HCT116 (cell line): ENCODE data around the gene CHRD. TPM values are rescaled to one million over a fixed set of nuclear protein-coding genes. Genes with fewer than 3 reads are reported as not detected.

ENCODE experiments used
- ATAC-seq: fragments of 200-7000 bp; cut with Tn5 transposase; 2 replicates; pipeline ENCODE4 v1.9.1; 2020; ENCODE audit warnings: mild to moderate bottlenecking, moderate library complexity
- BruUV-seq: library from RNA; stranded (reverse); fragments of 400-500 nt; replicated peaks from 2 replicates; lab custom pipeline; 2021; lab: Mats Ljungman, UMichigan
- CTCF ChIA-PET: fragments of 300-600 bp; sonication (Branson Sonifier 250); formaldehyde crosslinking; loops from one replicate; lab custom pipeline; 2021; ENCODE audit warnings: antibody characterized with exemption; lab: Charles Lee
- POLR2A ChIA-PET: fragments of 300-600, 350-600 bp; sonication (Branson Sonifier 250); formaldehyde crosslinking; loops from one replicate; lab custom pipeline; 2021; ENCODE audit warnings: antibody characterized with exemption; lab: Charles Lee
- RAD21 ChIA-PET, 2 experiments: fragments of 300-600 bp; sonication (Branson Sonifier 250); formaldehyde crosslinking; loops; one replicate each; lab custom pipeline; 2023; ENCODE audit warnings: low total read pairs in 2 of 2; ENCODE audit not compliant: uncharacterized antibody in 2 of 2, unreplicated experiment in 2 of 2, low non-redundant PET in 1 of 2; lab: Charles Lee
- DNase-seq: peaks from one replicate; pipeline ENCODE4 v3.0.0-alpha.2; 2010; ENCODE audit warnings: low read depth, low spot score
- H2AFZ ChIP-seq: fragments of 200-600 bp; shearing (Covaris generic), sonication (generic); 2 replicates; pipeline ENCODE4 v1.6.1; 2017; ENCODE audit warnings: low read depth, mixed run types, mixed read lengths, antibody characterized with exemption, low read length; ENCODE audit not compliant: poor library complexity, severe bottlenecking
- H3K27ac ChIP-seq: 2 replicates; pipeline ENCODE4 v1.5.1; 2012; ENCODE audit warnings: low read depth, low read length
- H3K27me3 ChIP-seq: fragments of 200-600 bp; sonication (generic); 2 replicates; pipeline ENCODE4 v1.6.1; 2016; ENCODE audit warnings: mixed run types, low read length, mixed read lengths; ENCODE audit not compliant: insufficient read depth
- H3K36me3 ChIP-seq, 2 experiments: fragments of 200-500 bp in 1 of 2; fragments of 200-600 bp in 1 of 2; sonication (Bioruptor generic) in 1 of 2; sonication (generic) in 1 of 2; 2 replicates each; pipeline versions ENCODE4 v1.5.1 to v1.6.1; 2014 to 2016; ENCODE audit warnings: low read length in 2 of 2, inconsistent platforms in 1 of 2, mixed read lengths in 1 of 2, mixed run types in 1 of 2; ENCODE audit not compliant: insufficient read depth in 2 of 2, control insufficient read depth in 1 of 2
- H3K4me1 ChIP-seq, 2 experiments: fragments of 200-600 bp in 1 of 2; sonication (generic) in 1 of 2; 2 replicates each; pipeline versions ENCODE4 v1.5.1 to v1.6.1; 2012 to 2017; ENCODE audit warnings: low read length in 2 of 2, inconsistent platforms in 1 of 2, mild to moderate bottlenecking in 1 of 2, mixed read lengths in 1 of 2, mixed run types in 1 of 2, moderate library complexity in 1 of 2; ENCODE audit not compliant: insufficient read depth in 2 of 2, control insufficient read depth in 1 of 2
- H3K4me2 ChIP-seq: fragments of 200-600 bp; sonication (generic); 2 replicates; pipeline ENCODE4 v1.6.1; 2017; ENCODE audit warnings: mixed run types, low read length, mixed read lengths
- H3K4me3 ChIP-seq, 2 experiments: fragments of 200-600 bp in 1 of 2; sonication (generic) in 1 of 2; replicated peaks in 1 of 2; 2 replicates each; pipeline ENCODE4 v1.5.1; 2011 to 2016; ENCODE audit warnings: low read length in 2 of 2, control low read depth in 1 of 2, low read depth in 1 of 2, mild to moderate bottlenecking in 1 of 2, mixed read lengths in 1 of 2, mixed run types in 1 of 2
- H3K79me2 ChIP-seq: fragments of 200-600 bp; sonication (generic); 2 replicates; pipeline ENCODE4 v1.6.1; 2017; ENCODE audit warnings: mild to moderate bottlenecking, mixed run types, low read length, moderate library complexity, mixed read lengths; ENCODE audit not compliant: insufficient read depth
- H3K9ac ChIP-seq: fragments of 200-600 bp; sonication (generic); 2 replicates; pipeline ENCODE4 v1.6.1; 2016; ENCODE audit warnings: low read length, mixed read lengths
- H3K9me2 ChIP-seq: fragments of 200-600 bp; sonication (generic), shearing (Covaris generic); 2 replicates; pipeline ENCODE4 v1.6.1; 2017; ENCODE audit warnings: mixed run types, mild to moderate bottlenecking, moderate library complexity; ENCODE audit not compliant: insufficient read depth
- H3K9me3 ChIP-seq, 2 experiments: fragments of 200-500 bp in 1 of 2; fragments of 200-600 bp in 1 of 2; sonication (Bioruptor generic) in 1 of 2; sonication (generic) in 1 of 2; 2 replicates each; pipeline ENCODE4 v1.6.1; 2014 to 2017; ENCODE audit warnings: low read length in 2 of 2, mixed read lengths in 2 of 2, inconsistent platforms in 1 of 2, low read depth in 1 of 2, mild to moderate bottlenecking in 1 of 2, mixed run types in 1 of 2, moderate library complexity in 1 of 2; ENCODE audit not compliant: control insufficient read depth in 1 of 2, insufficient read depth in 1 of 2
- H4K20me1 ChIP-seq: fragments of 200-600 bp; sonication (generic), shearing (Covaris generic); 2 replicates; pipeline ENCODE4 v1.6.1; 2017; ENCODE audit warnings: mixed run types, mild to moderate bottlenecking, moderate library complexity; ENCODE audit not compliant: insufficient read depth
- EZH2phosphoT487 ChIP-seq: fragments of 200-600 bp; IDR thresholded peaks from 2 replicates; pipeline ENCODE4 v1.6.1; 2018; ENCODE audit warnings: antibody characterized with exemption, borderline replicate concordance
- JUND ChIP-seq: IDR thresholded peaks from 2 replicates; pipeline ENCODE4 v1.6.1; 2012
- POLR2A ChIP-seq: IDR thresholded peaks from 2 replicates; pipeline ENCODE4 v1.7.0; 2011; ENCODE audit warnings: borderline replicate concordance; ENCODE audit not compliant: insufficient read depth, insufficient read length; ENCODE audit errors: extremely low read depth
- RAD21 ChIP-seq: IDR thresholded peaks from 2 replicates; pipeline ENCODE4 v1.6.1; 2012; ENCODE audit warnings: low read depth, mild to moderate bottlenecking
- YY1 ChIP-seq: IDR thresholded peaks from 2 replicates; pipeline ENCODE4 v1.6.1; 2011; ENCODE audit warnings: low read length, low read depth, moderate library complexity, mild to moderate bottlenecking; ENCODE audit not compliant: insufficient replicate concordance; ENCODE audit errors: extremely low read depth
- ZNF274 ChIP-seq: fragments of 200-500 bp; sonication (Bioruptor generic); IDR thresholded peaks from 2 replicates; pipeline ENCODE4 v1.6.1; 2014; ENCODE audit warnings: mild to moderate bottlenecking, low read depth, low read length, inconsistent platforms
- intact Hi-C: fragments of 100-400 bp; cut with micrococcal nuclease; formaldehyde crosslinking; loops from 2 replicates; pipeline ENCODE4 v1.10.0; 2022
- total RNA-seq: library from RNA; stranded (reverse); gene quantifications from one replicate; pipeline ENCODE4 v1.2.1, GENCODE V29; 2021; ENCODE audit not compliant: unreplicated experiment
- TF ChIP-seq, protein P1 (sequence below): IDR thresholded peaks from 2 replicates; pipeline ENCODE4 v1.6.1; 2012; ENCODE audit warnings: low read depth

Gene CHRD
- total RNA-seq, 1 experiment from 2014 or later = 8.0 TPM

- Histone ChIP-seq H2AFZ (no peak overlapping the region), H3K4me1 (peaks cover 5 to 12% of the 10 kb centered on the region in 2 experiments), H3K4me3 (no peak overlapping the region), H4K20me1 (no peaks in the 10 kb centered on the region), H3K36me3 (peaks cover 13 to 15% of the 10 kb centered on the region in 2 experiments; a peak in 3 of 4 replicates), H3K27ac (no peak overlapping the region), H3K9me2 (no peaks in the 10 kb centered on the region), H3K9me3 (no peaks in the 10 kb centered on the region), H3K9ac (no peak overlapping the region), H3K27me3 (no peaks in the 10 kb centered on the region), H3K79me2 (no peaks in the 10 kb centered on the region), H3K4me2 (no peak overlapping the region)
- intact Hi-C loops = no loop called here
- TF ChIP-seq JUND = no peak
- TF ChIP-seq EZH2phosphoT487 = no peak
- no peak for TF ChIP-seq RAD21
- TF ChIP-seq POLR2A = no peak
- TF ChIP-seq, protein P1, sequence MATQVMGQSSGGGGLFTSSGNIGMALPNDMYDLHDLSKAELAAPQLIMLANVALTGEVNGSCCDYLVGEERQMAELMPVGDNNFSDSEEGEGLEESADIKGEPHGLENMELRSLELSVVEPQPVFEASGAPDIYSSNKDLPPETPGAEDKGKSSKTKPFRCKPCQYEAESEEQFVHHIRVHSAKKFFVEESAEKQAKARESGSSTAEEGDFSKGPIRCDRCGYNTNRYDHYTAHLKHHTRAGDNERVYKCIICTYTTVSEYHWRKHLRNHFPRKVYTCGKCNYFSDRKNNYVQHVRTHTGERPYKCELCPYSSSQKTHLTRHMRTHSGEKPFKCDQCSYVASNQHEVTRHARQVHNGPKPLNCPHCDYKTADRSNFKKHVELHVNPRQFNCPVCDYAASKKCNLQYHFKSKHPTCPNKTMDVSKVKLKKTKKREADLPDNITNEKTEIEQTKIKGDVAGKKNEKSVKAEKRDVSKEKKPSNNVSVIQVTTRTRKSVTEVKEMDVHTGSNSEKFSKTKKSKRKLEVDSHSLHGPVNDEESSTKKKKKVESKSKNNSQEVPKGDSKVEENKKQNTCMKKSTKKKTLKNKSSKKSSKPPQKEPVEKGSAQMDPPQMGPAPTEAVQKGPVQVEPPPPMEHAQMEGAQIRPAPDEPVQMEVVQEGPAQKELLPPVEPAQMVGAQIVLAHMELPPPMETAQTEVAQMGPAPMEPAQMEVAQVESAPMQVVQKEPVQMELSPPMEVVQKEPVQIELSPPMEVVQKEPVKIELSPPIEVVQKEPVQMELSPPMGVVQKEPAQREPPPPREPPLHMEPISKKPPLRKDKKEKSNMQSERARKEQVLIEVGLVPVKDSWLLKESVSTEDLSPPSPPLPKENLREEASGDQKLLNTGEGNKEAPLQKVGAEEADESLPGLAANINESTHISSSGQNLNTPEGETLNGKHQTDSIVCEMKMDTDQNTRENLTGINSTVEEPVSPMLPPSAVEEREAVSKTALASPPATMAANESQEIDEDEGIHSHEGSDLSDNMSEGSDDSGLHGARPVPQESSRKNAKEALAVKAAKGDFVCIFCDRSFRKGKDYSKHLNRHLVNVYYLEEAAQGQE = no peak
- no peak for TF ChIP-seq YY1
- no peak for TF ChIP-seq ZNF274
- ChIA-PET CTCF (no interaction called here), POLR2A (no interaction called here), RAD21 (no interaction called here)
- BruUV-seq = TSS peak; percentile 4
- no peak for DNase-seq
- ATAC-seq = no peak
Measured at GRCh38 chr3:184350618-184351017, 29.2 kb upstream of the CHRD start.
